Measurements from ENCODE around the gene FARP1. TPM values are rescaled to one million over a fixed set of nuclear protein-coding genes. Genes with fewer than 3 reads are reported as not detected.

FARP1 gene
- total and polyA plus RNA-seq, 10 of the 15 experiments (the other 5 are each of a cell fraction or from before 2014, with no cell fraction given) = 0.17 to 6.9 (median 0.68) TPM

DNA sequence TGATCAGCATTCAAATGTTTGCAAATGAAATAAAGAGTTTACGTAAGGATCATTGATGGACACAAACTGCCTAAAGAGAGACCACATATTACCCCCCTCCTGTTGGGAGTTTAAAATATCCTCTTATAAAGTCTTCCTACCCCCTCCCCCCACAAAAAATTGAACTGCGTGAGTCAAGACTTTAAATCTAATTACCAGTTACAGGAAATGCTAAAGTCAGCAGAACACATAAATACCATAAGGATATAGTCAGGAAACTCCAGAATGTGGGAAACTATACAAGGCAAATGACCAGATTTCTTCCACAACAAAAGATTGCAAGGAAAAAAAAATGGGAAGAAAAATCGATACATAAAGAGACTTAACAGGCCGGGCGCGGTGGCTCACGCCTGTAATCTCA is 44.4 kb upstream of the FARP1 start (continued):
- TF ChIP-seq ZBTB40 (IDR thresholded peaks at IDR 0.05; ENCODE audit: borderline replicate concordance) (no peak), NKRF (conservative IDR thresholded peaks at IDR 0.05) (no peak), EP300 (IDR thresholded peaks at IDR 0.05; ENCODE audit: borderline replicate concordance in 1 of 2, control insufficient read depth in 1 of 2, low read depth in 2 of 2, low read length in 2 of 2) (no peak), RELA (IDR thresholded peaks at IDR 0.05; ENCODE audit: borderline replicate concordance, partially characterized antibody) (no peak), EZH2 (IDR thresholded peaks at IDR 0.05; ENCODE audit: borderline replicate concordance, control insufficient read depth, low read depth, low read length) (no peak), RAD21 (IDR thresholded peaks at IDR 0.05; ENCODE audit: insufficient read depth, low read depth, low read length) (no peak), LARP7 (IDR thresholded peaks at IDR 0.05) (no peak), ELK1 (IDR thresholded peaks at IDR 0.05; ENCODE audit: low read depth, low read length) (no peak)
- TF ChIP-seq, protein P1, sequence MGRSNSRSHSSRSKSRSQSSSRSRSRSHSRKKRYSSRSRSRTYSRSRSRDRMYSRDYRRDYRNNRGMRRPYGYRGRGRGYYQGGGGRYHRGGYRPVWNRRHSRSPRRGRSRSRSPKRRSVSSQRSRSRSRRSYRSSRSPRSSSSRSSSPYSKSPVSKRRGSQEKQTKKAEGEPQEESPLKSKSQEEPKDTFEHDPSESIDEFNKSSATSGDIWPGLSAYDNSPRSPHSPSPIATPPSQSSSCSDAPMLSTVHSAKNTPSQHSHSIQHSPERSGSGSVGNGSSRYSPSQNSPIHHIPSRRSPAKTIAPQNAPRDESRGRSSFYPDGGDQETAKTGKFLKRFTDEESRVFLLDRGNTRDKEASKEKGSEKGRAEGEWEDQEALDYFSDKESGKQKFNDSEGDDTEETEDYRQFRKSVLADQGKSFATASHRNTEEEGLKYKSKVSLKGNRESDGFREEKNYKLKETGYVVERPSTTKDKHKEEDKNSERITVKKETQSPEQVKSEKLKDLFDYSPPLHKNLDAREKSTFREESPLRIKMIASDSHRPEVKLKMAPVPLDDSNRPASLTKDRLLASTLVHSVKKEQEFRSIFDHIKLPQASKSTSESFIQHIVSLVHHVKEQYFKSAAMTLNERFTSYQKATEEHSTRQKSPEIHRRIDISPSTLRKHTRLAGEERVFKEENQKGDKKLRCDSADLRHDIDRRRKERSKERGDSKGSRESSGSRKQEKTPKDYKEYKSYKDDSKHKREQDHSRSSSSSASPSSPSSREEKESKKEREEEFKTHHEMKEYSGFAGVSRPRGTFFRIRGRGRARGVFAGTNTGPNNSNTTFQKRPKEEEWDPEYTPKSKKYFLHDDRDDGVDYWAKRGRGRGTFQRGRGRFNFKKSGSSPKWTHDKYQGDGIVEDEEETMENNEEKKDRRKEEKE (IDR thresholded peaks at IDR 0.05) = no peak
